HepG2 (cell line): Measurements from ENCODE around the gene NAPEPLD. TPM values are rescaled to one million over a fixed set of nuclear protein-coding genes. Genes with fewer than 3 reads are reported as not detected.

ENCODE experiments used
- ATAC-seq: fragments of 200-7000 bp; cut with Tn5 transposase; 3 replicates; pipeline ENCODE4 v1.9.1; 2020; ENCODE audit warnings: mild to moderate bottlenecking, moderate library complexity
- Bru-seq: library from RNA; stranded (reverse); fragments of 400-500 nt; gene quantifications from one replicate; lab custom pipeline; 2021; lab: Mats Ljungman, UMichigan
- BruChase-seq, 2 experiments: library from RNA; stranded (reverse); fragments of 400-500 nt; gene quantifications; one replicate each; lab custom pipeline; 2021; lab: Mats Ljungman, UMichigan
- BruUV-seq: library from RNA; stranded (reverse); fragments of 400-500 nt; replicated peaks from 2 replicates; lab custom pipeline; 2021; lab: Mats Ljungman, UMichigan
- CTCF ChIA-PET: fragments of 300-600 bp; formaldehyde crosslinking; extraction: SDS; loops from one replicate; lab custom pipeline; 2021; ENCODE audit warnings: low total read pairs, inconsistent platforms, low intra/inter-chr PET ratio; lab: Yijun Ruan, JAX
- POLR2A ChIA-PET: fragments of 350-600 bp; sonication (Branson Sonifier 250); formaldehyde crosslinking; loops from one replicate; lab custom pipeline; 2020; ENCODE audit warnings: antibody characterized with exemption, inconsistent platforms; lab: Yijun Ruan, JAX
- DNase-seq: peaks from one replicate; pipeline ENCODE4 v3.0.0-alpha.2; 2015; ENCODE audit warnings: low spot score
- FAIRE-seq: peaks from 3 replicates; lab custom pipeline; 2011; peaks lifted over from hg19 to GRCh38; lab: Jason Lieb, UNC
- H2AFZ ChIP-seq: one replicate; pipeline ENCODE4 v1.6.1; 2011; ENCODE audit warnings: low read length, inconsistent platforms
- H3K27ac ChIP-seq: fragments of 300-600 bp; 3 replicates; pipeline ENCODE4 v1.8.0; 2011; ENCODE audit warnings: mixed run types, mild to moderate bottlenecking, mixed read lengths, low read length, inconsistent platforms; ENCODE audit not compliant: insufficient read depth; ENCODE audit errors: extremely low read length
- H3K27me3 ChIP-seq, 2 experiments: fragments of 200-600 bp in 1 of 2; 2 replicates in 1 of 2; 3 replicates in 1 of 2; pipeline versions ENCODE4 v1.6.0 to v1.8.0; 2011; ENCODE audit warnings: low read length in 2 of 2, mild to moderate bottlenecking in 2 of 2, moderate library complexity in 2 of 2, inconsistent platforms in 1 of 2; ENCODE audit not compliant: insufficient read depth in 2 of 2, control insufficient read depth in 1 of 2
- H3K36me3 ChIP-seq, 2 experiments: fragments of 200-600 bp in 1 of 2; replicated peaks in 1 of 2; 2 replicates in 1 of 2; 3 replicates in 1 of 2; pipeline versions ENCODE4 v1.5.1 to v1.8.0; 2011; ENCODE audit warnings: low read length in 2 of 2, inconsistent platforms in 1 of 2; ENCODE audit not compliant: insufficient read depth in 2 of 2, control insufficient read depth in 1 of 2
- H3K4me1 ChIP-seq: 2 replicates; pipeline ENCODE4 v1.5.1; 2012; ENCODE audit warnings: low read length, inconsistent platforms; ENCODE audit not compliant: insufficient read depth
- H3K4me2 ChIP-seq: 2 replicates; pipeline ENCODE4 v1.6.0; 2011; ENCODE audit warnings: low read depth, low read length, inconsistent platforms
- H3K4me3 ChIP-seq, 3 experiments: fragments of 200-600 bp in 1 of 3; sonication (generic), shearing (Covaris generic) in 1 of 3; replicated peaks in 1 of 3; 2 replicates each; pipeline ENCODE4 v1.5.1; 2011 to 2016; ENCODE audit warnings: low read length in 3 of 3, inconsistent platforms in 2 of 3, low read depth in 2 of 3, mild to moderate bottlenecking in 2 of 3, control low read depth in 1 of 3, mixed read lengths in 1 of 3; ENCODE audit not compliant: insufficient read depth in 1 of 3
- H3K79me2 ChIP-seq: one replicate; pipeline ENCODE4 v1.6.1; 2011; ENCODE audit warnings: low read length, inconsistent platforms; ENCODE audit not compliant: insufficient read depth
- H3K9ac ChIP-seq: 2 replicates; pipeline ENCODE4 v1.6.0; 2011; ENCODE audit warnings: mild to moderate bottlenecking, low read depth, low read length, inconsistent platforms; ENCODE audit not compliant: insufficient read depth
- H3K9me3 ChIP-seq: 2 replicates; pipeline ENCODE4 v1.5.1; 2012; ENCODE audit warnings: mild to moderate bottlenecking, low read length
- H4K20me1 ChIP-seq: 2 replicates; pipeline ENCODE4 v1.6.0; 2011; ENCODE audit warnings: inconsistent platforms, mild to moderate bottlenecking, low read length, moderate library complexity; ENCODE audit not compliant: insufficient read depth
- DZIP1 ChIP-seq: sonication (generic); formaldehyde crosslinking; IDR thresholded peaks from 2 replicates; pipeline ENCODE4 v1.5.0; 2020; ENCODE audit warnings: mild to moderate bottlenecking, missing genetic modification reagents
- FOXM1 ChIP-seq: sonication (generic); formaldehyde crosslinking; IDR thresholded peaks from 2 replicates; pipeline ENCODE4 v1.5.0; 2020; ENCODE audit warnings: missing genetic modification reagents
- ISL2 ChIP-seq: sonication (generic); formaldehyde crosslinking; IDR thresholded peaks from 2 replicates; pipeline ENCODE4 v1.5.0; 2020; ENCODE audit warnings: missing genetic modification reagents
- KAT2B ChIP-seq: fragments of 150-350 bp; IDR thresholded peaks from 2 replicates; pipeline ENCODE4 v1.6.1; 2014; ENCODE audit warnings: low read depth, low read length, borderline replicate concordance
- PATZ1 ChIP-seq: sonication (generic); formaldehyde crosslinking; IDR thresholded peaks from 2 replicates; pipeline ENCODE4 v1.4.0; 2020; ENCODE audit warnings: missing genetic modification reagents
- SAP130 ChIP-seq: IDR thresholded peaks from 2 replicates; pipeline ENCODE4 v1.6.1; 2016; ENCODE audit warnings: low read depth
- THYN1 ChIP-seq: sonication (generic); formaldehyde crosslinking; IDR thresholded peaks from 2 replicates; pipeline ENCODE4 v1.8.1; 2023; ENCODE audit warnings: low read depth, mild to moderate bottlenecking, moderate library complexity, missing genetic modification reagents, borderline replicate concordance
- ZBTB21 ChIP-seq: sonication (generic); formaldehyde crosslinking; IDR thresholded peaks from 2 replicates; pipeline ENCODE4 v1.4.0; 2020; ENCODE audit warnings: missing genetic modification reagents
- ZMAT3 ChIP-seq: sonication (generic); formaldehyde crosslinking; conservative IDR thresholded peaks from 2 replicates; pipeline ENCODE4 v1.7.0; 2021; ENCODE audit warnings: missing genetic modification reagents
- ZNF263 ChIP-seq: sonication (generic); formaldehyde crosslinking; IDR thresholded peaks from 2 replicates; pipeline ENCODE4 v1.4.0; 2020; ENCODE audit warnings: missing genetic modification reagents
- ZNF333 ChIP-seq: sonication (generic); formaldehyde crosslinking; IDR thresholded peaks from 2 replicates; pipeline ENCODE4 v1.4.0; 2020; ENCODE audit warnings: mild to moderate bottlenecking, missing genetic modification reagents, borderline replicate concordance
- ZNF468 ChIP-seq: sonication (generic); formaldehyde crosslinking; IDR thresholded peaks from 2 replicates; pipeline ENCODE4 v1.8.0; 2022; ENCODE audit warnings: mild to moderate bottlenecking, moderate library complexity, missing genetic modification reagents
- ZNF484 ChIP-seq: sonication (generic); formaldehyde crosslinking; IDR thresholded peaks from 2 replicates; pipeline ENCODE4 v1.5.1; 2020; ENCODE audit warnings: mild to moderate bottlenecking, low read depth, missing genetic modification reagents, borderline replicate concordance
- ZNF652 ChIP-seq: IDR thresholded peaks from 2 replicates; pipeline ENCODE4 v1.6.1; 2016; ENCODE audit warnings: low read depth, borderline replicate concordance
- WGBS: methylation state at CpG from one replicate; pipeline ENCODE4 v1.1.6; 2017; ENCODE audit warnings: low lambda C conversion rate; 5-methylcytosine and 5-hydroxymethylcytosine counted together
- in situ Hi-C: cut with HindIII; loops from 2 replicates; pipeline ENCODE4 v1.10.0; 2017; ENCODE audit warnings: low pct_unique_long_range_greater_than_20kb; ENCODE audit not compliant: extremely low pct_ligation_motif_present
- intact Hi-C: fragments of 100-400 bp; cut with micrococcal nuclease; formaldehyde crosslinking; loops from one replicate; pipeline ENCODE4 v1.10.0; 2022; ENCODE audit not compliant: unreplicated experiment
- long read RNA-seq, 2 experiments: library from RNA in 1 of 2; library from polyadenylated mRNA in 1 of 2; stranded (forward) in 1 of 2; unstranded in 1 of 2; transcript quantifications; one replicate each; pipeline ENCODE4 v2.0.0, GENCODE V29; 2019 to 2022
- polyA minus RNA-seq, 3 experiments: library from RNA; depleted of rRNA, polyadenylated mRNA; stranded (reverse); fragments of >200 nt; gene quantifications; 2 replicates each; pipeline ENCODE4 v1.2.3, GENCODE V29; 2011; ENCODE audit warnings: low replicate concordance in 1 of 3
- polyA plus RNA-seq, 8 experiments: library from polyadenylated mRNA; depleted of rRNA in 3 of 8; stranded (reverse) in 7 of 8; unstranded in 1 of 8; fragments of >200 nt; fragmentation: Illumina TruSeq in 4 of 8; extraction: Trizol in 4 of 8; gene quantifications; 2 replicates each; pipeline versions ENCODE4 v1.2.1 to v1.2.3, GENCODE V29; 2011 to 2016; ENCODE audit warnings: low read depth in 4 of 8, missing spikeins in 1 of 8, mixed read lengths in 1 of 8; ENCODE audit not compliant: insufficient read depth in 1 of 8
- total RNA-seq, 5 experiments: library from RNA; depleted of rRNA; stranded (reverse); fragments of >200 nt; fragmentation: Illumina TruSeq; extraction: Trizol; gene quantifications; 2 replicates each; pipeline ENCODE4 v1.2.3, GENCODE V29; 2016; ENCODE audit warnings: low read depth in 1 of 5

The NAPEPLD gene
- total RNA-seq (2016; rRNA removed; fragmentation: Illumina TruSeq; extraction: Trizol) (5.6 and 6.8 TPM in 2 replicates), polyA plus RNA-seq (2011; rRNA removed) (3.2 and 3.4 TPM in 2 replicates), polyA minus RNA-seq (2011; rRNA and poly(A)+ RNA removed; ENCODE audit: low replicate concordance) (2.7 and 7.1 TPM in 2 replicates), Bru-seq, nascent RNA (percentile 62 among the genes with signal in this experiment), BruChase-seq, experiment 1, labeled RNA remaining after a 6-hour chase (percentile 48 among the genes with signal in this experiment), BruChase-seq, experiment 2, labeled RNA remaining after a 2-hour chase (percentile 61 among the genes with signal in this experiment)
- total RNA-seq (2016; cell fraction: cytosol; rRNA removed; fragmentation: Illumina TruSeq; extraction: Trizol; ENCODE audit: low read depth): 10.8 and 12.9 TPM in 2 replicates
- 5.2 and 6.7 TPM in 2 replicates for total RNA-seq (2016; cell fraction: insoluble cytoplasmic fraction; rRNA removed; fragmentation: Illumina TruSeq; extraction: Trizol)
- total RNA-seq (2016; cell fraction: membrane; rRNA removed; fragmentation: Illumina TruSeq; extraction: Trizol): 7.0 and 9.5 TPM in 2 replicates
- total RNA-seq (2016; cell fraction: nucleus; rRNA removed; fragmentation: Illumina TruSeq; extraction: Trizol): 10.9 and 17.2 TPM in 2 replicates
- 0.74 and 1.9 TPM in 2 replicates for polyA plus RNA-seq (2011; cell fraction: cytosol; rRNA removed)
- 5.4 and 7.4 TPM in 2 replicates for polyA plus RNA-seq (2011; cell fraction: nucleus; rRNA removed)
- polyA plus RNA-seq (2012): 4.6 and 5.9 TPM in 2 replicates
- 0.43 and 0.51 TPM in 2 replicates for polyA plus RNA-seq (2016; cell fraction: cytosol; fragmentation: Illumina TruSeq; extraction: Trizol; ENCODE audit: low read depth)
- polyA plus RNA-seq (2016; cell fraction: insoluble cytoplasmic fraction; fragmentation: Illumina TruSeq; extraction: Trizol; ENCODE audit: low read depth): 4.8 and 7.8 TPM in 2 replicates
- polyA plus RNA-seq (2016; cell fraction: membrane; fragmentation: Illumina TruSeq; extraction: Trizol; ENCODE audit: low read depth): 1.0 and 1.2 TPM in 2 replicates
- polyA plus RNA-seq (2016; cell fraction: nucleus; fragmentation: Illumina TruSeq; extraction: Trizol; ENCODE audit: insufficient read depth, low read depth): 9.5 and 10.4 TPM in 2 replicates
- polyA minus RNA-seq (2011; cell fraction: cytosol; rRNA and poly(A)+ RNA removed): 2.0 TPM in 2 replicates
- polyA minus RNA-seq (2011; cell fraction: nucleus; rRNA and poly(A)+ RNA removed): 17.9 and 19.6 TPM in 2 replicates
- long read RNA-seq, experiment 1, partial matches to known transcripts: 0 of 2 reads
- long read RNA-seq, experiment 1, other reads (novel, unspliced or antisense): 1 of 2 reads
- long read RNA-seq, experiment 2: 0 reads

- Histone ChIP-seq H3K4me2 (peak within 1 kb of the TSS; percentile 75), H3K9ac (peak within 1 kb of the TSS; percentile 86), H3K27ac (peak within 1 kb of the TSS; percentile 90), H4K20me1 (no peaks in the 10 kb centered on the region), H2AFZ (peak within 1 kb of the TSS; percentile 46), H3K27me3 (no peaks in the 10 kb centered on the region), H3K4me1 (peaks cover 77% of the 10 kb centered on the region), H3K4me3 (peak within 1 kb of the TSS; percentile 64 to 81 (median 78)), H3K79me2 (peaks cover 29% of the 10 kb centered on the region), H3K9me3 (no peaks in the 10 kb centered on the region), H3K36me3 (no peaks in the 10 kb centered on the region)
- ChIA-PET POLR2A (interaction anchor here (1.0 to 1.8 kb wide), 5 partner anchors 12 to 400 kb away, joined by 3 to 12 read pairs (median 6); partner anchors contain the start of genes ARMC10, FAM185A and FBXL13), CTCF (no interaction called here)
- in situ Hi-C loops (no loop called here), intact Hi-C loops (loop anchor here (1.0 to 5.0 kb wide), 2 partner anchors 42 to 74 kb away; partner anchors contain the start of gene ARMC10)
- 75% methylated on average over 2 of the region's 82 CpGs for WGBS
- DNase-seq (peak; percentile 72), FAIRE-seq (peak; percentile 30), ATAC-seq (peak; percentile 91)
- BruUV-seq: no TSS peak
- 0 out of 2 replicates have a peak, but pooled peaks have one; percentile 3 for TF ChIP-seq PATZ1 (CRISPR knock-in tag)
- TF ChIP-seq DZIP1 (CRISPR knock-in tag): no peak
- TF ChIP-seq ZNF263 (CRISPR knock-in tag): peak; percentile 26; the same call in 1 of the 2 replicates
- no peak for TF ChIP-seq ZNF652 (CRISPR knock-in tag)
- peak; percentile 66; the same call in 1 of the 2 replicates for TF ChIP-seq ZMAT3 (CRISPR knock-in tag)
- no peak for TF ChIP-seq THYN1 (CRISPR knock-in tag)
- peak; percentile 54 for TF ChIP-seq SAP130 (CRISPR knock-in tag)
- no peak for TF ChIP-seq ZNF484
- no peak for TF ChIP-seq ZBTB21 (CRISPR knock-in tag)
- no peak for TF ChIP-seq ZNF468
- peak; percentile 53; the same call in 1 of the 2 replicates for TF ChIP-seq FOXM1 (CRISPR knock-in tag)
- TF ChIP-seq KAT2B: no peak
- no peak for TF ChIP-seq ZNF333 (CRISPR knock-in tag)
- peak; percentile 42; the same call in 1 of the 2 replicates for TF ChIP-seq ISL2 (CRISPR knock-in tag)
These were observed at the start of gene NAPEPLD for GRCh38 chr7:103148994-103149807. Gene NAPEPLD (minus strand): TSS chr7:103149099. CDS start chr7:103128776, 20,323 bp downstream.
